A549 (cell line): ENCODE data around the gene BCLAF1. TPM values are rescaled to one million over a fixed set of nuclear protein-coding genes. Genes with fewer than 3 reads are reported as not detected.
"Not testable (repeated sequence)": the region's sequence is repeated elsewhere in the genome, so short reads cannot be mapped to it uniquely, and the experiment has no call there.

Source experiments
- ATAC-seq, 2 experiments: fragments of 200-7000 bp in 1 of 2; fragments of >200 bp in 1 of 2; cut with Nextera tagmentation in 1 of 2; cut with Tn5 transposase in 1 of 2; 3 replicates each; pipeline versions ENCODE4 v1.8.0 to v1.9.1; 2018 to 2020; ENCODE audit warnings: mild to moderate bottlenecking in 1 of 2, moderate library complexity in 1 of 2
- CTCF ChIA-PET: fragments of 300-600 bp; sonication (Branson Sonifier 250); formaldehyde crosslinking; extraction: SDS; loops from one replicate; lab custom pipeline; 2021; ENCODE audit warnings: antibody characterized with exemption, inconsistent platforms; lab: Yijun Ruan, JAX
- POLR2A ChIA-PET: fragments of 350-600 bp; formaldehyde crosslinking; extraction: SDS; loops from one replicate; lab custom pipeline; 2021; ENCODE audit warnings: antibody characterized with exemption, inconsistent platforms; lab: Yijun Ruan, JAX
- DNase-seq, 2 experiments: peaks; one replicate each; pipeline versions ENCODE4 v3.0.0 to v3.0.0-alpha.2; 2011 to 2016; ENCODE audit warnings: low read depth in 1 of 2, low spot score in 1 of 2
- FAIRE-seq: peaks from 2 replicates; lab custom pipeline; 2011; peaks lifted over from hg19 to GRCh38; lab: Jason Lieb, UNC
- H3K27ac ChIP-seq, 2 experiments: fragments of >200 bp; sonication (Bioruptor Twin); formaldehyde crosslinking; 3 replicates each; pipeline ENCODE4 v1.5.1; 2016 to 2017
- H3K4me1 ChIP-seq: fragments of >200 bp; sonication (Bioruptor Twin); formaldehyde crosslinking; 3 replicates; pipeline ENCODE4 v1.6.1; 2016
- H3K4me2 ChIP-seq: fragments of >200 bp; sonication (Bioruptor Twin); formaldehyde crosslinking; 3 replicates; pipeline ENCODE4 v1.6.1; 2016
- H3K4me3 ChIP-seq: fragments of >200 bp; sonication (Bioruptor Twin); formaldehyde crosslinking; 3 replicates; pipeline ENCODE4 v1.5.1; 2016
- H3K9me3 ChIP-seq: fragments of >200 bp; sonication (Bioruptor Twin); formaldehyde crosslinking; 3 replicates; pipeline ENCODE4 v1.6.1; 2016
- BHLHE40 ChIP-seq: IDR thresholded peaks from 2 replicates; pipeline ENCODE4 v1.6.1; 2012; ENCODE audit warnings: low read depth, low read length, inconsistent platforms
- CBX8 ChIP-seq: fragments of 200-600 bp; sonication (generic); IDR thresholded peaks from 2 replicates; pipeline ENCODE4 v1.6.1; 2016
- CEBPB ChIP-seq, 2 experiments: fragments of >200 bp in 1 of 2; sonication (Bioruptor Twin) in 1 of 2; formaldehyde crosslinking in 1 of 2; IDR thresholded peaks; 2 replicates each; pipeline ENCODE4 v1.6.1; 2012 to 2016
- EHMT2 ChIP-seq: fragments of 200-600 bp; sonication (generic); IDR thresholded peaks from 2 replicates; pipeline ENCODE4 v1.6.1; 2016; ENCODE audit warnings: antibody characterized with exemption, low read depth, mild to moderate bottlenecking, moderate library complexity
- FOSB ChIP-seq: fragments of 250-450 bp; sonication (Bioruptor Pico); IDR thresholded peaks from 2 replicates; pipeline ENCODE4 v1.5.0; 2020; ENCODE audit warnings: mild to moderate bottlenecking, moderate library complexity
- GATA3 ChIP-seq: IDR thresholded peaks from 2 replicates; pipeline ENCODE4 v1.6.1; 2012; ENCODE audit warnings: borderline replicate concordance
- HES2 ChIP-seq: fragments of >200 bp; sonication (Bioruptor Twin); formaldehyde crosslinking; IDR thresholded peaks from 2 replicates; pipeline ENCODE4 v1.6.1; 2016
- HMGXB4 ChIP-seq: fragments of 250-450 bp; sonication (Bioruptor Pico); IDR thresholded peaks from 2 replicates; pipeline ENCODE4 v1.5.0; 2021; ENCODE audit warnings: mild to moderate bottlenecking, moderate library complexity, borderline replicate concordance
- HOXB13 ChIP-seq: fragments of 250-450 bp; sonication (Bioruptor Pico); IDR thresholded peaks from 2 replicates; pipeline ENCODE4 v1.5.0; 2020; ENCODE audit warnings: low read depth, mild to moderate bottlenecking, moderate library complexity
- HOXB5 ChIP-seq: fragments of 250-450 bp; sonication (Bioruptor Pico); IDR thresholded peaks from 2 replicates; pipeline ENCODE4 v1.5.0; 2020; ENCODE audit warnings: mild to moderate bottlenecking, moderate library complexity
- JUN ChIP-seq, 2 experiments: fragments of >200 bp; sonication (Bioruptor Twin); formaldehyde crosslinking; IDR thresholded peaks; 2 replicates in 1 of 2; 3 replicates in 1 of 2; pipeline ENCODE4 v1.6.1; 2016 to 2017
- JUNB ChIP-seq: fragments of >200 bp; sonication (Bioruptor Twin); formaldehyde crosslinking; IDR thresholded peaks from 2 replicates; pipeline ENCODE4 v1.6.1; 2016
- KDM1A ChIP-seq: fragments of 200-600 bp; sonication (generic); IDR thresholded peaks from 2 replicates; pipeline ENCODE4 v1.6.1; 2016; ENCODE audit warnings: low read depth, mild to moderate bottlenecking
- MAFK ChIP-seq: fragments of 450-650 bp; IDR thresholded peaks from 2 replicates; pipeline ENCODE4 v1.6.1; 2014; ENCODE audit not compliant: partially characterized antibody
- MAX ChIP-seq: IDR thresholded peaks from 2 replicates; pipeline ENCODE4 v1.6.1; 2012
- MAZ ChIP-seq: fragments of 150-350 bp; IDR thresholded peaks from 2 replicates; pipeline ENCODE4 v1.6.1; 2014; ENCODE audit warnings: antibody characterized with exemption, low read depth, low read length, borderline replicate concordance
- MYC ChIP-seq: IDR thresholded peaks from 2 replicates; pipeline ENCODE4 v1.6.1; 2012; ENCODE audit warnings: mild to moderate bottlenecking, inconsistent platforms, low read length, improper control_type of control experiment, borderline replicate concordance
- NFE2L2 ChIP-seq: fragments of 150-350 bp; conservative IDR thresholded peaks from 2 replicates; pipeline ENCODE4 v1.6.1; 2014; ENCODE audit warnings: low read length
- NPAS2 ChIP-seq: fragments of 250-450 bp; sonication (Bioruptor Pico); IDR thresholded peaks from 2 replicates; pipeline ENCODE4 v1.8.0; 2022; ENCODE audit warnings: mild to moderate bottlenecking, moderate library complexity, borderline replicate concordance
- PBX3 ChIP-seq: IDR thresholded peaks from 2 replicates; pipeline ENCODE4 v1.6.1; 2012
- PHF8 ChIP-seq: fragments of 200-600 bp; sonication (generic); IDR thresholded peaks from 2 replicates; pipeline ENCODE4 v1.6.1; 2016; ENCODE audit warnings: low read depth, mild to moderate bottlenecking, antibody characterized with exemption, moderate library complexity, borderline replicate concordance
- POLR2AphosphoS2 ChIP-seq: conservative IDR thresholded peaks from 2 replicates; pipeline ENCODE4 v1.6.1; 2012; ENCODE audit warnings: low read length, improper control_type of control experiment, inconsistent platforms
- RARB ChIP-seq: fragments of 250-450 bp; sonication (Bioruptor Pico); IDR thresholded peaks from 2 replicates; pipeline ENCODE4 v1.8.0; 2021; ENCODE audit warnings: mild to moderate bottlenecking, moderate library complexity
- RCOR1 ChIP-seq: fragments of 150-350 bp; IDR thresholded peaks from 2 replicates; pipeline ENCODE4 v1.6.1; 2014; ENCODE audit warnings: antibody characterized with exemption, low read length, low read depth
- SMC3 ChIP-seq: fragments of >200 bp; sonication (Bioruptor Twin); formaldehyde crosslinking; IDR thresholded peaks from 3 replicates; pipeline ENCODE4 v1.6.1; 2018; ENCODE audit warnings: inconsistent platforms
- TFCP2L1 ChIP-seq: fragments of 250-450 bp; sonication (Bioruptor Pico); IDR thresholded peaks from 2 replicates; pipeline ENCODE4 v1.5.0; 2021; ENCODE audit warnings: mild to moderate bottlenecking
- TP53 ChIP-seq: fragments of 250-450 bp; sonication (Bioruptor Pico); IDR thresholded peaks from 2 replicates; pipeline ENCODE4 v1.5.0; 2021; ENCODE audit warnings: mild to moderate bottlenecking, moderate library complexity
- USF2 ChIP-seq: fragments of 450-650 bp; IDR thresholded peaks from 2 replicates; pipeline ENCODE4 v1.6.1; 2014; ENCODE audit warnings: antibody characterized with exemption
- ZFP36 ChIP-seq: fragments of 450-650 bp; IDR thresholded peaks from 2 replicates; pipeline ENCODE4 v1.6.1; 2014; ENCODE audit warnings: borderline replicate concordance; ENCODE audit not compliant: partially characterized antibody
- whole genome bisulfite sequencing: methylation state at CpG from one replicate; pipeline ENCODE4 v1.1.6; 2017; ENCODE audit errors: missing lambda C conversion rate; 5-methylcytosine and 5-hydroxymethylcytosine counted together
- polyA plus RNA-seq, 4 experiments: library from polyadenylated mRNA; depleted of rRNA in 3 of 4; stranded (reverse); fragments of >200 nt; fragmentation: RNase III in 1 of 4; extraction: RNeasy Plus Mini Kit Qiagen cat#74134 plus additional on column Dnase treatment in 1 of 4; gene quantifications; 2 replicates in 3 of 4; 3 replicates in 1 of 4; pipeline ENCODE4 v1.2.3, GENCODE V29; 2011 to 2017

BCLAF1 gene
- polyA plus RNA-seq, 2 of the 4 experiments (the other 2 are of a cell fraction): 96.0 to 122 TPM

- Histone ChIP-seq H3K9me3 (no peaks in the 10 kb centered on the region), H3K4me2 (no peak overlapping the region), H3K4me3 (no peak overlapping the region), H3K4me1 (no peaks in the 10 kb centered on the region), H3K27ac (no peak overlapping the region)
- ChIA-PET POLR2A (no interaction called here), CTCF (no interaction called here)
- no peak for DNase-seq
- WGBS: 92% methylated on average over 3 of the region's 3 CpGs
- ATAC-seq: no peak
- FAIRE-seq: no peak
- no peak for TF ChIP-seq TFCP2L1 (CRISPR knock-in tag)
- no peak for TF ChIP-seq CEBPB (IDR thresholded peaks at IDR 0.05)
- no peak for TF ChIP-seq KDM1A
- TF ChIP-seq CBX8: no peak
- no peak for TF ChIP-seq MAFK
- TF ChIP-seq MYC: no peak
- TF ChIP-seq PHF8: no peak
- no peak for TF ChIP-seq TP53 (CRISPR knock-in tag)
- TF ChIP-seq MAZ: no peak
- TF ChIP-seq NPAS2: no peak
- TF ChIP-seq USF2: no peak
- no peak for TF ChIP-seq POLR2AphosphoS2
- TF ChIP-seq FOSB (CRISPR knock-in tag): no peak
- TF ChIP-seq HOXB13: no peak
- TF ChIP-seq SMC3: no peak
- no peak for TF ChIP-seq MAX
- no peak for TF ChIP-seq BHLHE40
- TF ChIP-seq RARB: no peak
These were observed 23.3 kb upstream of the BCLAF1 start for GRCh38 chr6:136312975-136313374.

- POLR2A ChIA-PET: no interaction called here
- no peak for TF ChIP-seq POLR2AphosphoS2
- ATAC-seq: no peak
These were observed 20.2 kb upstream of the BCLAF1 start for GRCh38 chr6:136309729-136310311.

GRCh38 chr6:136309171-136309570, 19.5 kb upstream of the BCLAF1 start:
- POLR2A ChIA-PET: no interaction called here
- H3K4me2 ChIP-seq: no peak overlapping the region
- FAIRE-seq (no peak), DNase-seq (no peak), ATAC-seq (no peak)
- TF ChIP-seq CEBPB (IDR thresholded peaks at IDR 0.05): no peak
- TF ChIP-seq MYC: no peak
- TF ChIP-seq RCOR1: no peak
- no peak for TF ChIP-seq RARB
- no peak for TF ChIP-seq POLR2AphosphoS2
- no peak for TF ChIP-seq HOXB5
- no peak for TF ChIP-seq FOSB (CRISPR knock-in tag)
- no peak for TF ChIP-seq CBX8
- TF ChIP-seq JUNB: no peak
- no peak for TF ChIP-seq ZFP36
- no peak for TF ChIP-seq JUN (IDR thresholded peaks at IDR 0.05)
- TF ChIP-seq GATA3: no peak
- TF ChIP-seq EHMT2: no peak
- TF ChIP-seq PBX3: no peak
- no peak for TF ChIP-seq MAFK
- TF ChIP-seq MAZ: no peak
- no peak for TF ChIP-seq HMGXB4 (CRISPR knock-in tag)
- no peak for TF ChIP-seq NFE2L2
- no peak for TF ChIP-seq HES2
- H3K27ac ChIP-seq: no peak overlapping the region
- 54% methylated on average over 3 of the region's 3 CpGs for whole genome bisulfite sequencing
- CTCF ChIA-PET: interaction anchor here (0.6 to 1.3 kb wide), 3 partner anchors 8 to 24 kb away, joined by 3 to 5 read pairs (median 3); partner anchors contain the start of gene BCLAF1
- no peaks in the 10 kb centered on the region for H3K9me3 ChIP-seq
- no peaks in the 10 kb centered on the region for H3K4me1 ChIP-seq
- H3K4me3 ChIP-seq: no peak overlapping the region

More at GRCh38 chr6:136309729-136310311, 20.2 kb upstream of the BCLAF1 start:
- no peak overlapping the region for H3K27ac ChIP-seq
- no peaks in the 10 kb centered on the region for H3K4me1 ChIP-seq
- DNase-seq: no peak
- no peak overlapping the region for H3K4me3 ChIP-seq
- no peaks in the 10 kb centered on the region for H3K9me3 ChIP-seq
- H3K4me2 ChIP-seq: no peak overlapping the region
- FAIRE-seq: no peak
- 86% methylated on average over 1 of the region's 1 CpG for WGBS
- CTCF ChIA-PET: no interaction called here

- FAIRE-seq, H3K4me3 ChIP-seq, ATAC-seq, H3K27ac ChIP-seq, POLR2A ChIA-PET, H3K4me2 ChIP-seq, H3K4me1 ChIP-seq, H3K9me3 ChIP-seq, DNase-seq: not testable (repeated sequence)
- CTCF ChIA-PET: interaction anchor here (0.6 to 1.3 kb wide), 3 partner anchors 8 to 24 kb away, joined by 3 to 5 read pairs (median 3); partner anchors contain the start of gene BCLAF1
- WGBS: 25% methylated on average over 1 of the region's 1 CpG
These were observed 18.8 kb upstream of the BCLAF1 start for GRCh38 chr6:136308469-136308868.
